Activated CD8-positive, alpha-beta memory T cell treated with anti-CD3 and anti-CD28 coated beads, Interleukin-2, amount 10 ng/mL, durations not matched to agents 7 days and 5 days (primary cell): ENCODE data around the gene CBLN3. TPM values are rescaled to one million over a fixed set of nuclear protein-coding genes. Genes with fewer than 3 reads are reported as not detected.
"Not testable (repeated sequence)": the region's sequence is repeated elsewhere in the genome, so short reads cannot be mapped to it uniquely, and the experiment has no call there.

Source experiments
- ATAC-seq: fragments of 150-1000 bp; cut with Tn5 transposase; one replicate; pipeline ENCODE4 v1.10.0; 2021; ENCODE audit warnings: moderate library complexity
- CTCF ChIA-PET: fragments of 350-600 bp; sonication (Branson Sonifier 250); formaldehyde crosslinking; loops from one replicate; lab custom pipeline; 2021; ENCODE audit warnings: antibody characterized with exemption; lab: Charles Lee
- DNase-seq: peaks from one replicate; pipeline ENCODE4 v3.0.0-alpha.2; 2020
- H3K27ac Mint-ChIP-seq: one replicate; pipeline ENCODE4 v1.8.0; 2021; ENCODE audit warnings: mild to moderate bottlenecking, mixed read lengths
- H3K27me3 Mint-ChIP-seq: one replicate; pipeline ENCODE4 v1.8.0; 2021; ENCODE audit warnings: mixed read lengths
- H3K36me3 Mint-ChIP-seq: one replicate; pipeline ENCODE4 v1.8.0; 2021; ENCODE audit warnings: mild to moderate bottlenecking, mixed read lengths
- H3K4me1 Mint-ChIP-seq: one replicate; pipeline ENCODE4 v1.8.0; 2021; ENCODE audit warnings: mixed read lengths
- H3K4me3 Mint-ChIP-seq: one replicate; pipeline ENCODE4 v1.8.0; 2021; ENCODE audit warnings: mild to moderate bottlenecking, moderate library complexity, mixed read lengths
- H3K9me3 Mint-ChIP-seq: one replicate; pipeline ENCODE4 v1.8.0; 2022; ENCODE audit warnings: low read depth, mixed read lengths
- total RNA-seq, 2 experiments: library from RNA; stranded (reverse); gene quantifications; one replicate each; pipeline ENCODE4 v1.2.3, GENCODE V29; 2021

The CBLN3 gene
- total RNA-seq, 2 experiments from 2014 or later: 5.0 to 7.1 TPM

DNA sequence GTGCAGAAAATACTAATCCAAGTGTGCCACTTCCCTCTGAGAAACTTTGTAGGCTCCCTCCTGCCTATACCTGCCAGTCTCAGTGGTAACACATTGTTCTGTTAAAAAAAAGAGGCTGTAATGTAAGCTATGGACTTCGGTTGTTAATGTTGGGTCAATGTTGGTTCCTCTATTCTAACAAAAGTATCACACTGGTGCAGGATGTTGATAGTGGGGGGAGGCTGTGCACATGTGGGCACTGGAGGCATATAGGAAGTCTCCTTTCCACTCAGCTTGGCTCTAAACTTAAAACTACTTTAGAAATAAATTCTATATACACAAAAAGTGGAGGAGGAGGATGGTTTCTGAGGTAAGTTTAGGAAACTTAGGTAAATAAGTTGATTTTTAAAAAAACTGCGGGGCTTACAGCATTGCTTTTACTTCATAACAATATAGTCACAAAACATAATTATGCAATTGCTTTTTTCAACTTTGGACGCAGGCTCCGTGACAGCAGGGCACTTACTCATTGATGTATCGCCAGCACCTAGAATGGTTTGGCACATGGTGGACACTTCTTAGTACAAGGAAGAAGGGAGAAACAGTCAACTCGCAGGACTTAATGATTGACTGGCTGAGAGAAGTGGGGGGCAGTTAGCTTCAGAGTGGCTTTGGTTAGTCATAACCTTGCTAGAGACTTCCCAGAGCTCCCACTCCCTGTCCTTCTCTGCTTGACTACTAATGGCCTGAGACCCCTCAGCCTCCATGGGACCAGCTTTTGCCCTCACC is 38.6 kb downstream of the CBLN3 start:
- Mint-ChIP-seq H3K36me3 (no peaks in the 10 kb centered on the region), H3K9me3 (no peaks in the 10 kb centered on the region), H3K4me1 (peaks cover 5% of the 10 kb centered on the region), H3K4me3 (no peak overlapping the region), H3K27ac (no peak overlapping the region), H3K27me3 (peaks cover 50% of the 10 kb centered on the region)
- CTCF ChIA-PET: no interaction called here
- DNase-seq: no peak
- no peak for ATAC-seq

DNA sequence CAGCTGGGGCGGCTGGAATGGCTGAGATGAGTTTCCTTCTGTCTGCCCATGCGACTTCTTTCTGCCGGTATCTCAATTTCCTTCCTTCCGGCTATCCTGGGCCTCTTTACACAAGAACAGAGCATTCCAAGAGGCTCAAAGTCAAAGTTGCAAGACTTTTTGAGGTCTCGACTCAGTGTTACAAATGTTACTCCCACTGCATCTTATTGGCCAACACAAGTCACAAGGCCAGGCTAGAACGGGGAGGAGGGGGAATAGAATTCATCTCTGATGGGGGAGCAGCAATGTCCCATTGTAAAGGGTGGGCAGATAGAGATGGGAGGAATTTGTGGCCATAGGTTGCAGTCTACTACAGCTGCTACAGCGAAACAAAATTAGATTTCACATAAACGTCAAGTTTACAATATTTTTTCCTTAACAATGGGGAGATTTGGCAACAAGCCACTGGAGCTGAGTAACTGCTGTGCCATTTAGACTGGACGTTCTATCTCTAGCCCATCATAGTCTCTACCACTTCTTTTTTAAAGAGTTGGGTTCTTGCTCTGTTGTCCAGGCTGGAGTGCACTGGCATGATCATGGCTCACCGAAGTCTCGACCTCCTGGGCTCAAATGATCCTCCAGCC is 40.1 kb downstream of the CBLN3 start:
- Mint-ChIP-seq H3K9me3 (no peaks in the 10 kb centered on the region), H3K36me3 (no peaks in the 10 kb centered on the region), H3K27ac (no peak overlapping the region), H3K27me3 (peaks cover 49% of the 10 kb centered on the region), H3K4me1 (no peaks in the 10 kb centered on the region), H3K4me3 (no peak overlapping the region)
- CTCF ChIA-PET: interaction anchor here (1.5 kb wide), 1 partner anchor 42 kb away, joined by 4 read pairs; no protein-coding TSS in a partner anchor
- DNase-seq (no peak), ATAC-seq (no peak)

DNA sequence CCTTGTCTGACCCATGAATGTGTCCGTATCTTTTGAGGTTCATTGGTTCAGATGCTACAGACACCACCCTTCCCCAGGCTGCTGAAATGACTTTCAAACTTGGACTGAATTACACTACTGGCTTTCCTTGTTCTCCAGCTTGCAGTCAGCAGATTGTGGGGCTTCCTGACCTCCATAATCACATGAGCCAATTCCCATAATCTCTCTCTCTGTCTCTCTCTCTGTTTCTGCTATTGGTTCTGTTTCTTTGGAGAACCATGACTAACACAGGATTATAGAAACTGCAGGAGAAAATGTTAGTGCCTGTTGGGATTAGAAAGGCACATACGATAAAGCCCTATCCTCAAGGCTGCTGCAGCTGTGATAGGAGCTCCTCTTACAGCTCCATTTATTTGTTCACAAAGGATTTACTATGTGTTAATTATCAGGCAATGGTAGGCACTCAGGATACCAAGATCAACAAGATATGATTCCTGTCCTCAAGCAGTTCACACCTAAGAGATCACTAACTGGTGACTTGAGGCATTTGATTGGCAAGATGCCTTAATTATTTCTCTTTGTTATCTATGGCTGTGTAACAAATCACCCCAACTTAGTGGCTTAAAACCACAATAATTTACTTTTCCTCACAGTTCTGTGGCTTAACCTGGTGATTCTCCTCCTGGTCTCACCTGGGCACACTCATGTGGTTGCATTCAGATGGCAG is 40.8 kb downstream of the CBLN3 start:
- H3K4me1 Mint-ChIP-seq: no peaks in the 10 kb centered on the region
- peaks cover 45% of the 10 kb centered on the region for H3K27me3 Mint-ChIP-seq
- CTCF ChIA-PET: interaction anchor here (0.7 to 1.5 kb wide), 2 partner anchors 42 to 43 kb away, joined by 3 to 4 read pairs; no protein-coding TSS in a partner anchor
- ATAC-seq: no peak
- no peak overlapping the region for H3K27ac Mint-ChIP-seq
- H3K4me3 Mint-ChIP-seq: no peak overlapping the region
- DNase-seq: no peak
- H3K36me3 Mint-ChIP-seq: no peaks in the 10 kb centered on the region
- no peaks in the 10 kb centered on the region for H3K9me3 Mint-ChIP-seq

DNA sequence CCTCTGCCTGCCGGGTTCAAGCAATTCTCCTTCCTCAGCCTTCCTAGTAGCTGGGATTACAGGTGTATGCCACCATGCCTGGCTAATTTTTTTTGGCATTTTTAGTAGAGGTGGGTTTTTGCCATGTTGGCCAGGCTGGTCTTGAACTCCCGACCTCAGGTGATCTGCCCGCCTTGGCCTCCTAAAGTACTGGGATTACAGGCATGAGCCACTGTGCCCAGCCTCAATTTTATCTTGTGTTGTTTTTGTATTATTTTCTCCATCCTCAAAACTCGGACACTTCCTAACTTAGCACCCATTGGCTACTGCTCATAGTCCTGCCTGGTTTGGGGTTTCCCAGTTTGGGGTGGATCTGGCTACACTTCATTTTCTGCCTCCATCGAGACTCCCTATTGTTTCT is 41.9 kb downstream of the CBLN3 start:
- H3K9me3 Mint-ChIP-seq, DNase-seq, ATAC-seq, CTCF ChIA-PET, H3K4me3 Mint-ChIP-seq, H3K36me3 Mint-ChIP-seq, H3K4me1 Mint-ChIP-seq, H3K27ac Mint-ChIP-seq: not testable (repeated sequence)
- peaks cover 44% of the 10 kb centered on the region for H3K27me3 Mint-ChIP-seq

DNA sequence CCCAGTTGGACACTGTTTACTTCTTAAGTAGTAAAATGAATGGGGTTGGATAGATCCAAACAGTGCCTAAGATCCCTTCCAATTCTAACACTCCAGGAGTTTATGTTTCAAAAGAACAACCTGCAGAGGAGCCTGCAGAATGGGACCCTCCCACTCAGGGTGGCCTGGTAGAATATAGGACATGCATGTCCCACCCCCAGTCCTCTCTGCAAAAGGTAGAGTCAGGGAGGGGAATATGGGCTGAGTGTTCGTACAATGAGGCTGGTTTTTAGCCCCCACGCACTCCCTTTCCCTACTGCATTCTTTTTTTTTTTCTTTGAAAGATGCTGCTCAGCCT is 42.5 kb downstream of the CBLN3 start:
- no peaks in the 10 kb centered on the region for H3K9me3 Mint-ChIP-seq
- no peaks in the 10 kb centered on the region for H3K4me1 Mint-ChIP-seq
- H3K27me3 Mint-ChIP-seq: peaks cover 41% of the 10 kb centered on the region
- ATAC-seq: no peak
- H3K27ac Mint-ChIP-seq: no peak overlapping the region
- CTCF ChIA-PET: interaction anchor here (0.9 kb wide), 1 partner anchor 9 kb away, joined by 3 read pairs; no protein-coding TSS in a partner anchor
- no peak for DNase-seq
- no peak overlapping the region for H3K4me3 Mint-ChIP-seq
- H3K36me3 Mint-ChIP-seq: no peaks in the 10 kb centered on the region

DNA sequence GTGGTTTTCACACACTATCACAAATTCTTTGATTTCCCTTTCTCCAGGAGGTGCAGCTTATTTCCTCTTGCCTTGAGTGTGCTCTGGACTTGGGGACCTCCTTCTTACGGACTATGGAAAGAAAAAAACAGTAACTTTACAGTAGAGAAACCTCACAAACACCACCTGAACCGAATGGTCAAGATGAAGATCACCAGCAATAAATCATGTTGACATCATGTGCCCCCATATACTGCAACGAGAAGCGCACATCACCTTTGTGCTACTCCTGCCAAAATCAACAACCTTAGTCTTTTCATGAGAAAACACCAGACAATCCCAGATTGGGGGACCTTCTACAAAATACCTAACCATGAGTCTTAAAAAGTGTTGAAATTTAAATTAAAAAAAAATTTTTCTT is 43.9 kb downstream of the CBLN3 start:
- H3K27me3 Mint-ChIP-seq: peaks cover 32% of the 10 kb centered on the region
- no peak overlapping the region for H3K4me3 Mint-ChIP-seq
- no peaks in the 10 kb centered on the region for H3K4me1 Mint-ChIP-seq
- no peaks in the 10 kb centered on the region for H3K9me3 Mint-ChIP-seq
- no peaks in the 10 kb centered on the region for H3K36me3 Mint-ChIP-seq
- no peak for DNase-seq
- CTCF ChIA-PET: interaction anchor here (1.1 kb wide), 1 partner anchor 46 kb away, joined by 4 read pairs; no protein-coding TSS in a partner anchor
- H3K27ac Mint-ChIP-seq: no peak overlapping the region
- no peak for ATAC-seq

DNA sequence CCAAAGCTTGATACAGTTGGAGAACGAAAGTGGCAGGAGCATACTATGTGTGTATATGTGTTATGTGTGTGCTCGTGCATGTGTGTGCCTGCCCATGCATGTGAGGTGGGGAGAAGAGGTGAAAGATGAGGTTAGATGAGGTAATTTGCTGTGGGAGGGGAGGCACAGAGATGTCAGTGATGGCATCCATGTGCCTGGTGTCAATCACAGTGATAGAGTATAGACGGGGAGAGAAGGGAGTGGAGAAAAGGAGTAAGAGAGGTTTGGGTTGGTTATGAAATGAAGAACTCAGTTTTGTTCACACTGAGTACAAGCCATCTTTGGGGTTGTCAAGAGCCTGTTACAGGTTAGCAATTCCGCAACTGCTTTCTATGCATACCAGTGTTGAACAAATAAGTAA is 45.3 kb downstream of the CBLN3 start:
- no peak for ATAC-seq
- Mint-ChIP-seq H3K9me3 (no peaks in the 10 kb centered on the region), H3K4me1 (no peaks in the 10 kb centered on the region), H3K36me3 (no peaks in the 10 kb centered on the region), H3K27me3 (peaks cover 25% of the 10 kb centered on the region), H3K27ac (no peak overlapping the region), H3K4me3 (no peak overlapping the region)
- CTCF ChIA-PET: no interaction called here
- DNase-seq: no peak

DNA sequence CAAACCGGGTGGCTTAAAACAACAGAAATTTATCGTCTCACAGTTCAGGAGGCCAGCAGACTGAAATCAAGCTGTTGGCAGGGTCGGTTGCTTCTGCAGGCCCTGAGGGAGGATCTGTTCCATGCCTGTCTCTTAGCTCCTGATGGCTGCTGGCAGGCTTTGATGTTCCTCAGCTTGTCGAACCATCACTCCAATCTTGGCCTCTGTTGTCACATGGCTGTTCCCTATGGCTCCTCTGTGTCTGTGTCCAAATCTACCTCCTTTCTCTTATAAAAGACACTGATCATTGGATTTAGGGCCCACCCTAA is 47.5 kb downstream of the CBLN3 start:
- Mint-ChIP-seq H3K36me3 (no peaks in the 10 kb centered on the region), H3K27ac (no peak overlapping the region), H3K9me3 (no peaks in the 10 kb centered on the region), H3K4me3 (no peak overlapping the region), H3K4me1 (no peaks in the 10 kb centered on the region), H3K27me3 (peaks cover 10% of the 10 kb centered on the region)
- CTCF ChIA-PET: no interaction called here
- ATAC-seq (no peak), DNase-seq (no peak)

DNA sequence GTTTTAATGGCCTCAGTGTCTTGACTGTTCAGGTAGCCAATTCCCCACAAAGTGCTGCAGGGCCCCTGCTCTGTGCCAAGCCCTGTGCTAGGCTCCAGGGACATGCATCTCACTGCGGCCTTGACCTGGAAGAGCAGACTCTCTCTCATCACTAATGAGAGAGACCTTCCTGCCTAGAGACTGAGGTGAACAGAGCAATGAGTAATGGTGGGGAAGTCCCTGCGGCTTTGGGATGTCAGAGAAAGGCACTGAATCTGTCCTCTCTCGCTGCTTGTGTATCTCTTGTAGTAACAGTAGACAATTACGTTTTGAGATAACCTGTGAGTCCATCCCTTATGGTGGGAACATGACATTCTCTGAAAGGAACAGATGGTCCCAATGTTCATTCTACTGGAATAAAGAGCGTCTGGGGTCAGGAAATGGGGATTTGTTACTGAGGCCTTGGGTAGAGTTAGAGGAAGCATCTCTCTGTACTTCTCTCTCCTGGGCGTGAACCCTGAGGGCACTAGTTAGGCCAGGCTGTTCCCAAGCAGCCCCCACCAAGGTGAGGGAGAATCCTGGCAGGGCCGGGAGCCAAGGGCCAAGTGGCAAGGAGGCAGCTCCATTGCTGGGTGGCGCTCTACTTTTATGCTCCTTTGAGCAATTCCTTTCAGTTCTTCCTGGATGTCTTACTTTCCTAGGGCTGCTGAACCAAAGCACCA is 48.0 kb downstream of the CBLN3 start:
- CTCF ChIA-PET: no interaction called here
- no peak overlapping the region for H3K4me3 Mint-ChIP-seq
- H3K4me1 Mint-ChIP-seq: no peaks in the 10 kb centered on the region
- ATAC-seq (no peak), DNase-seq (no peak)
- no peak overlapping the region for H3K27ac Mint-ChIP-seq
- H3K9me3 Mint-ChIP-seq: no peaks in the 10 kb centered on the region
- H3K27me3 Mint-ChIP-seq: peaks cover 5% of the 10 kb centered on the region
- no peaks in the 10 kb centered on the region for H3K36me3 Mint-ChIP-seq

DNA sequence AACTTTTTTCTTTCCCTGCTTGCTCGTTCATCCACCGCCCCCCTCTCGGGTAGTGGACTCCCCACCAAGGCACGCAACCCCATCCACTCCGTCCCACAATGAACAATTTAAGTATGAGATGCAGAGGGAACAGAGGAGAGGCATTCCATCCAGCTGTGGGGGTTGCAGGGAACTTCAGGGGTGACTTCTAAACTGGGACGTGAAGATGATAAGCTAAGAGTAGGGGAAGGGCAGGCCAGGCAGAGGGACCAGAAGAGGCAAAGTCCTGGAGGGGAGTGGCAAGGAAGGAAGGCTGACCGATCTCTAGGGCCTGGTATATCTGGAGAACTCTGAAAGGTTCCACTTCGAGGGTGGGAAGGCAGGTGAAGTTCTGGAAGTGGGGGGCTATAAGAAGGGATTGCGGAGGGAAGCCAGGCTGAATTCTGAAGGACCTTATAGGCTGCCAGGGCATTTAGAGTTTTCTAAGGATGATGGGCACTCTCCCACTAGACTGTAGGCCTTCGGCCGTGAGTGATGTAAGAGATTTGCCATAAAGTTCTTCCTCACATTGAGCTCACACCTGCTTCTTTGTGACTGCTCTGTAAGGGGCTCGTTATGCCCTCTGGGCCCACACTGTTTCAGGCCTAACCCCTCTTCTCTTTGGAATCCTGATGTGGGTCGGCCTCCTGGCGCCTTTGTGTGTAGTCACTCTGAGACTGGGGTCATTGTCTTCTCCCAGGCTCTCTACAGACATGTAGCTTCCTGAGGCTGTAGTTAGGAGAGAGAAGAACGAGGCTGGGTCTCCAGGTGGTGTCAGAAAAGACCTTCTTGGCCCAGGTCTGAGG is 49.3 kb downstream of the CBLN3 start:
- no peak for DNase-seq
- no peak overlapping the region for H3K4me3 Mint-ChIP-seq
- ATAC-seq: no peak
- H3K9me3 Mint-ChIP-seq: no peaks in the 10 kb centered on the region
- CTCF ChIA-PET: no interaction called here
- H3K27me3 Mint-ChIP-seq: no peaks in the 10 kb centered on the region
- no peak overlapping the region for H3K27ac Mint-ChIP-seq
- H3K36me3 Mint-ChIP-seq: no peaks in the 10 kb centered on the region
- no peaks in the 10 kb centered on the region for H3K4me1 Mint-ChIP-seq

DNA sequence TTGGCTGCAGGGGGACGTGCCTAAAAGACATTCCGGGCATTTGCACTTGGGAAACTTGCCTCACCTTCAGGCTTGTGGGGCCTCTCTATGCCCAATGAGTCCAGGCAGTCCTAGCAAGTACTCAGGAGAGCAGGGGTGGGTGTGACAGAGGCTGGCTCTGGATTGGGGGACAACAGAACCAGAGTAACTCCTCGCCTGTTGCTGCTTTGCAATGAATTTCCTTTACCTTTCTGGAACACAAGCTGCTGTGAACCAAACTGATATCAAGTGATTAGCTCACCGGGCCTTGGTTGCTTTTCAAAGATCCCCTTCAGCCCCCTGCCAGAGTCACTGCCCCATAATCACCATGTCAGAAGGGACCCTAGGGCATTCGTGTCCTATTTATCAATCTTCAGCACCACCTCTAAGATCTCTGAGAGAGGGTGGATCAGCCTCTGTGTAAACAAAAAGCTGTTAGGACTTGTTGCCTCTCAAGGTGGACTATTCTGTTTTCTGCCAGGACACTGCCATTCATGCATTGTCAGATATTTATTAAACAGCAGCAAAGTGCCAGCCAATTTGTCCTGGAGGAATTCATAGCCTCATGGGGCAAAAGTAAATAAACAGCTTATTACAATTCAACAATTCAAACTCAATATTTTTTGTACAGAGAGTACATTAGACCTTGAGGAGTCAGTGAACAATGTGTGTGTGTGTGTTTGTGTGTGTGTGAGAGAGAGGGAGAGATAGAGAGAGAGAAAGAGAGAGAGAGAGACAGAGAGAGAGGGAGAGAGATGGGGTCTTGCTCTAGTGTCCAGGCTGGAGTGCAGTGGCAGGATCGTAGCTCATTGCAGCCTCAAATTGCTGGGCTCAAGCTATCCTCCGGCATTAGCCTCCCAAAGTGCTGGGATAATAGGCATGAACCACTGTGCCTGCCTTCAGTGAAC is 50.2 kb downstream of the CBLN3 start:
- Mint-ChIP-seq H3K36me3 (no peaks in the 10 kb centered on the region), H3K27ac (no peak overlapping the region), H3K4me1 (no peaks in the 10 kb centered on the region), H3K9me3 (no peaks in the 10 kb centered on the region), H3K4me3 (no peak overlapping the region), H3K27me3 (no peaks in the 10 kb centered on the region)
- CTCF ChIA-PET: interaction anchor here (0.5 to 1.7 kb wide), 2 partner anchors 52 to 105 kb away, joined by 3 to 4 read pairs; no protein-coding TSS in a partner anchor
- ATAC-seq: no peak
- no peak for DNase-seq

DNA sequence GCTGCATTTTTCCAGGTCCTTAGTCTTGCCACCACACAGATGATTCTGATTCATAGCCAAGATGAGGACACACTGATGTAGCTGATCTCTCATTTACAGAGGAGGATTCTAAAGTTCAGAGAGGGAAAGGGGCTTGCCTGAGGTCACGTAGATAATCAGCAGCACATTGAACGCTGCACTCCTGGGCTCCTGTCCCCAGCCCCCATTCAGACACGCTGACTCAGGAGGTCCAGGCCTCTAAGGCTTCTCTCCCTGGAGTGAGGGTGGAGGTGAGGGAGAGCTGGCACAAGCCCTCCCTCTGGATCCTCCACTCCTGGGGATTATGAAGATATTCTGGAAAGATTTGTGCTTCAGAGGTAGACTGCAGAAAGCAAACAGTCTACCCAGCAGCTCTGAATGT is 51.1 kb downstream of the CBLN3 start:
- no peaks in the 10 kb centered on the region for H3K36me3 Mint-ChIP-seq
- H3K9me3 Mint-ChIP-seq: no peaks in the 10 kb centered on the region
- ATAC-seq: no peak
- DNase-seq: no peak
- no peaks in the 10 kb centered on the region for H3K4me1 Mint-ChIP-seq
- H3K27me3 Mint-ChIP-seq: peaks cover 3% of the 10 kb centered on the region
- H3K27ac Mint-ChIP-seq: no peak overlapping the region
- CTCF ChIA-PET: interaction anchor here (0.5 to 1.7 kb wide), 3 partner anchors 45 to 104 kb away, joined by 3 to 4 read pairs (median 3); no protein-coding TSS in a partner anchor
- H3K4me3 Mint-ChIP-seq: no peak overlapping the region
